Caco-2 (cell line): Measurements from ENCODE around the gene EIF2B2. TPM values are rescaled to one million over a fixed set of nuclear protein-coding genes. Genes with fewer than 3 reads are reported as not detected.

Source experiments
- BruUV-seq: library from RNA; stranded (reverse); fragments of 400-500 nt; replicated peaks from 2 replicates; lab custom pipeline; 2021; lab: Mats Ljungman, UMichigan
- CTCF ChIA-PET: fragments of 300-600 bp; sonication (Branson Sonifier 250); formaldehyde crosslinking; loops from one replicate; lab custom pipeline; 2022; ENCODE audit warnings: antibody characterized with exemption; lab: Charles Lee
- POLR2A ChIA-PET: fragments of 300-600 bp; sonication (Branson Sonifier 250); formaldehyde crosslinking; loops from one replicate; lab custom pipeline; 2022; ENCODE audit warnings: antibody characterized with exemption; lab: Charles Lee
- DNase-seq, 2 experiments: peaks; one replicate each; pipeline versions ENCODE4 v3.0.0 to v3.0.0-alpha.2; 2020 to 2022
- H3K27me3 ChIP-seq: replicated peaks from 2 replicates; pipeline ENCODE4 v1.6.0; 2011; ENCODE audit warnings: low read length; ENCODE audit not compliant: control insufficient read depth, insufficient read depth
- H3K36me3 ChIP-seq: 2 replicates; pipeline ENCODE4 v1.5.1; 2011; ENCODE audit warnings: low read length; ENCODE audit not compliant: control insufficient read depth, insufficient read depth
- H3K4me1 ChIP-seq: fragments of 250-450 bp; sonication (Bioruptor Pico); 2 replicates; pipeline ENCODE4 v1.5.1; 2020; ENCODE audit warnings: mild to moderate bottlenecking
- H3K4me3 ChIP-seq: 2 replicates; pipeline ENCODE4 v1.5.1; 2011; ENCODE audit warnings: low read depth, mild to moderate bottlenecking, control low read depth, low read length
- H3K9me3 ChIP-seq: fragments of 250-450 bp; sonication (Bioruptor Pico); 2 replicates; pipeline ENCODE4 v1.5.1; 2020; ENCODE audit warnings: mild to moderate bottlenecking, moderate library complexity
- H3K27ac Mint-ChIP-seq: one replicate; pipeline ENCODE4 v1.8.0; 2022; ENCODE audit warnings: mixed read lengths; ENCODE audit not compliant: unreplicated experiment
- H3K27me3 Mint-ChIP-seq: one replicate; pipeline ENCODE4 v1.8.0; 2022; ENCODE audit warnings: mixed read lengths; ENCODE audit not compliant: insufficient read depth, unreplicated experiment
- H3K36me3 Mint-ChIP-seq: one replicate; pipeline ENCODE4 v1.8.0; 2022; ENCODE audit warnings: mild to moderate bottlenecking, mixed read lengths; ENCODE audit not compliant: insufficient read depth, unreplicated experiment
- H3K4me1 Mint-ChIP-seq: one replicate; pipeline ENCODE4 v1.8.0; 2022; ENCODE audit warnings: low read depth, mixed read lengths; ENCODE audit not compliant: unreplicated experiment
- H3K4me3 Mint-ChIP-seq: one replicate; pipeline ENCODE4 v1.8.0; 2022; ENCODE audit warnings: mild to moderate bottlenecking, moderate library complexity, mixed read lengths; ENCODE audit not compliant: unreplicated experiment
- H3K9me3 Mint-ChIP-seq: one replicate; pipeline ENCODE4 v1.8.0; 2022; ENCODE audit warnings: mixed read lengths; ENCODE audit not compliant: unreplicated experiment
- CTCF ChIP-seq, 2 experiments: fragments of 200-600 bp in 1 of 2; IDR thresholded peaks; 1 replicate in 1 of 2; 2 replicates in 1 of 2; pipeline versions ENCODE4 v1.5.1 to v1.8.0; 2011 to 2022; ENCODE audit warnings: antibody characterized with exemption in 1 of 2, control low read depth in 1 of 2, inconsistent platforms in 1 of 2, low read depth in 1 of 2, low read length in 1 of 2, mild to moderate bottlenecking in 1 of 2, moderate library complexity in 1 of 2; ENCODE audit not compliant: insufficient read depth in 1 of 2, severe bottlenecking in 1 of 2, unreplicated experiment in 1 of 2
- intact Hi-C: fragments of 100-400 bp; cut with micrococcal nuclease; formaldehyde crosslinking; loops from one replicate; pipeline ENCODE4 v1.10.0; 2022; ENCODE audit not compliant: unreplicated experiment
- total RNA-seq: library from RNA; stranded (reverse); gene quantifications from 2 replicates; pipeline ENCODE4 v1.2.3, GENCODE V29; 2022

EIF2B2 gene
- total RNA-seq, 1 experiment from 2014 or later = 54.4 TPM

DNA sequence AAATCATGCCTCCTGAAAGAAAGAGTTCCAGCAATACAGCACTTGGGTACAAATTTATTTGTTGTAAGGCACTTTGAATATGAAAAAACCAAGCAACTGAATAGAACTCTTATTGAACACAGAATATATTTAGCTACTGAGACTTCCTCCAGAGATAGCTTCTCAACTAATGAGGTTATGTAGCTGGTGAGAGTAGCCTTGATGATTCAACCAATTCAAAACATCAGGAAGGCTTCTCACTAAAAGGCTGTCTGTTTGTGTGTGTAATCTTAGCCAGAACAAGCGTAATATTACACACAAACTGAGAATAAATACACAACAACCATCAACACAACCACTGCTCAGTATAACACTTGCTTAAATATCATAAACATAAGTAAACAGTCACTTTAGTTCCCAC lies 20.4 kb downstream of the EIF2B2 start:
- BruUV-seq = no TSS peak
- no peaks in the 10 kb centered on the region for H3K9me3 ChIP-seq
- H3K4me1 ChIP-seq = peaks cover 13% of the 10 kb centered on the region
- peaks cover 18% of the 10 kb centered on the region for H3K4me1 Mint-ChIP-seq
- CTCF ChIA-PET = interaction anchor here (0.6 to 1.1 kb wide), 6 partner anchors 27 to 100 kb away, joined by 3 to 7 read pairs (median 3); partner anchors contain the start of genes ACYP1 and RPS6KL1
- POLR2A ChIA-PET = no interaction called here
- intact Hi-C loops = no loop called here
- H3K4me3 ChIP-seq = no peak overlapping the region
- no peaks in the 10 kb centered on the region for H3K27me3 ChIP-seq
- no peaks in the 10 kb centered on the region; the same call in 1 of the 2 replicates for H3K36me3 ChIP-seq
- H3K27ac Mint-ChIP-seq = no peak overlapping the region
- DNase-seq = no peak
- no peak for TF ChIP-seq CTCF (IDR thresholded peaks at IDR 0.05; ENCODE audit: insufficient read depth in 1 of 2, low read depth in 1 of 2, low read length in 1 of 2, severe bottlenecking in 1 of 2, unreplicated experiment in 1 of 2)
- no peaks in the 10 kb centered on the region for H3K9me3 Mint-ChIP-seq
- H3K4me3 Mint-ChIP-seq = no peak overlapping the region
- no peaks in the 10 kb centered on the region for H3K27me3 Mint-ChIP-seq
- H3K36me3 Mint-ChIP-seq = peaks cover 37% of the 10 kb centered on the region

GRCh38 chr14:75025082-75025481 lies 22.4 kb downstream of the EIF2B2 start:
- peaks cover 4% of the 10 kb centered on the region for H3K4me1 Mint-ChIP-seq
- TF ChIP-seq CTCF (IDR thresholded peaks at IDR 0.05; ENCODE audit: insufficient read depth in 1 of 2, low read depth in 1 of 2, low read length in 1 of 2, severe bottlenecking in 1 of 2, unreplicated experiment in 1 of 2) = no peak

DNA sequence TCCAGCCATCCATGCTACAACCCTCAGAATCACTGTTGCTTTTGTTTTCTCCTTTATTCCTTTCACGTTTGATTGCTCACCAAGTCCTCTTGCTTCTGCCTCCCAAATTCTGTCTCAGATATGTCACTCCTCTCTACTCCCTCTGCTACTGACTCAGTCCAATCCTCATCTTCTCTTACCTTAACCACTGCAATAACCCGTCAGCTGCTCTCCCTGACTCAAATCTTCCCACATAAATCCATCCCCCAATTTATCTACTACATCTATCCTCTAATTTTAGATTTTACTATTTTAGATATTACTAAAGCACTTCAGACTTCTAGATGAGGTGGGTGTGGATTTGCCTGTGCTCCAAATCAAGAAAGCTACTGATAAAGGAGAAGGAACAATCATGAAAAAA lies 23.2 kb downstream of the EIF2B2 start:
- Mint-ChIP-seq H3K27ac (no peak overlapping the region), H3K9me3 (no peaks in the 10 kb centered on the region), H3K27me3 (no peaks in the 10 kb centered on the region), H3K4me1 (no peaks in the 10 kb centered on the region), H3K36me3 (peaks cover 34% of the 10 kb centered on the region), H3K4me3 (no peak overlapping the region)
- Histone ChIP-seq H3K4me1 (no peaks in the 10 kb centered on the region), H3K27me3 (no peaks in the 10 kb centered on the region), H3K36me3 (no peaks in the 10 kb centered on the region; the same call in none of the 2 replicates), H3K9me3 (no peaks in the 10 kb centered on the region), H3K4me3 (no peak overlapping the region)
- no TSS peak for BruUV-seq
- POLR2A ChIA-PET = no interaction called here
- DNase-seq = no peak
- CTCF ChIA-PET = no interaction called here
- intact Hi-C loops = no loop called here
- TF ChIP-seq CTCF (IDR thresholded peaks at IDR 0.05; ENCODE audit: insufficient read depth in 1 of 2, low read depth in 1 of 2, low read length in 1 of 2, severe bottlenecking in 1 of 2, unreplicated experiment in 1 of 2) = no peak

More at GRCh38 chr14:75025082-75025481, 22.4 kb downstream of the EIF2B2 start:
- CTCF ChIA-PET = interaction anchor here (1.1 kb wide), 1 partner anchor 102 kb away, joined by 3 read pairs; the partner anchor contains the start of gene RPS6KL1
- POLR2A ChIA-PET = no interaction called here
- BruUV-seq = no TSS peak
- no peaks in the 10 kb centered on the region; the same call in none of the 2 replicates for H3K36me3 ChIP-seq
- Mint-ChIP-seq H3K27ac (no peak overlapping the region), H3K9me3 (no peaks in the 10 kb centered on the region), H3K4me3 (no peak overlapping the region), H3K27me3 (no peaks in the 10 kb centered on the region), H3K36me3 (peaks cover 30% of the 10 kb centered on the region)
- intact Hi-C loops = no loop called here
- no peak for DNase-seq
- H3K9me3 ChIP-seq = no peaks in the 10 kb centered on the region
- H3K4me1 ChIP-seq = no peaks in the 10 kb centered on the region
- H3K4me3 ChIP-seq = no peak overlapping the region
- H3K27me3 ChIP-seq = no peaks in the 10 kb centered on the region
